HEK293 (cell line): ENCODE data around the gene CCDC178.

Source experiments
- CTCF ChIA-PET: fragments of 350-600 bp; formaldehyde crosslinking; extraction: SDS; loops from one replicate; lab custom pipeline; 2021; ENCODE audit warnings: antibody characterized with exemption; lab: Yijun Ruan, JAX
- POLR2A ChIA-PET: fragments of 300-600 bp; formaldehyde crosslinking; extraction: SDS; loops from one replicate; lab custom pipeline; 2020; ENCODE audit warnings: antibody characterized with exemption, inconsistent platforms; lab: Yijun Ruan, JAX
- H3K27ac ChIP-seq: fragments of 200-500 bp; sonication (Bioruptor generic); 2 replicates; pipeline ENCODE4 v1.5.1; 2014; ENCODE audit warnings: low read depth, low read length, control low read depth, inconsistent platforms; ENCODE audit errors: extremely low read depth
- H3K36me3 ChIP-seq, 2 experiments: fragments of 200-500 bp in 1 of 2; sonication (Bioruptor generic) in 1 of 2; 1 replicate in 1 of 2; 2 replicates in 1 of 2; pipeline ENCODE4 v1.5.1; 2014 to 2017; ENCODE audit warnings: inconsistent platforms in 2 of 2, low read length in 2 of 2; ENCODE audit not compliant: control insufficient read depth in 2 of 2, insufficient read depth in 1 of 2
- H3K4me1 ChIP-seq: fragments of 200-500 bp; sonication (Bioruptor generic); 2 replicates; pipeline ENCODE4 v1.5.1; 2014; ENCODE audit warnings: mild to moderate bottlenecking, low read length, inconsistent platforms; ENCODE audit not compliant: control insufficient read depth, insufficient read depth
- H3K4me3 ChIP-seq: 2 replicates; pipeline ENCODE4 v1.5.1; 2011; ENCODE audit warnings: low read depth, mild to moderate bottlenecking, control low read depth, low read length, moderate library complexity
- H3K9me3 ChIP-seq: fragments of 200-500 bp; sonication (Bioruptor generic); 2 replicates; pipeline ENCODE4 v1.5.1; 2014; ENCODE audit warnings: low read depth, low read length, inconsistent platforms; ENCODE audit not compliant: control insufficient read depth, insufficient read depth
- KLF10 ChIP-seq: fragments of 450-650 bp; IDR thresholded peaks from 2 replicates; pipeline ENCODE4 v1.5.1; 2018; ENCODE audit warnings: missing biosample characterization, mild to moderate bottlenecking, missing genetic modification characterization
- SCRT1 ChIP-seq: fragments of 450-650 bp; formaldehyde crosslinking; IDR thresholded peaks from 2 replicates; pipeline ENCODE4 v1.5.1; 2016; ENCODE audit warnings: missing biosample characterization, missing genetic modification characterization, borderline replicate concordance
- SCRT2 ChIP-seq: fragments of 450-650 bp; formaldehyde crosslinking; IDR thresholded peaks from 2 replicates; pipeline ENCODE4 v1.5.1; 2016; ENCODE audit warnings: missing biosample characterization, missing genetic modification characterization
- SP3 ChIP-seq: fragments of 450-650 bp; formaldehyde crosslinking; IDR thresholded peaks from 2 replicates; pipeline ENCODE4 v1.5.1; 2016; ENCODE audit warnings: missing biosample characterization, missing genetic modification characterization
- TCF7L2 ChIP-seq: IDR thresholded peaks from 2 replicates; pipeline ENCODE4 v1.6.1; 2011; ENCODE audit warnings: low read depth, mild to moderate bottlenecking, inconsistent platforms, low read length, moderate library complexity, borderline replicate concordance
- YY1 ChIP-seq: fragments of 450-650 bp; formaldehyde crosslinking; IDR thresholded peaks from 2 replicates; pipeline ENCODE4 v1.5.1; 2018; ENCODE audit warnings: missing biosample characterization, missing genetic modification characterization
- ZBTB20 ChIP-seq: fragments of 450-650 bp; formaldehyde crosslinking; IDR thresholded peaks from 2 replicates; pipeline ENCODE4 v1.5.1; 2016; ENCODE audit warnings: missing biosample characterization, missing genetic modification characterization
- ZFP69B ChIP-seq: fragments of 450-650 bp; formaldehyde crosslinking; IDR thresholded peaks from 2 replicates; pipeline ENCODE4 v1.5.1; 2016; ENCODE audit warnings: missing biosample characterization, missing genetic modification characterization
- ZNF138 ChIP-seq: fragments of 450-650 bp; formaldehyde crosslinking; IDR thresholded peaks from 2 replicates; pipeline ENCODE4 v1.5.1; 2016; ENCODE audit warnings: missing biosample characterization, missing genetic modification characterization, borderline replicate concordance
- ZNF174 ChIP-seq: fragments of 450-650 bp; formaldehyde crosslinking; IDR thresholded peaks from 2 replicates; pipeline ENCODE4 v1.5.0; 2017; ENCODE audit warnings: missing biosample characterization, mild to moderate bottlenecking, missing genetic modification characterization
- ZNF175 ChIP-seq: fragments of 450-650 bp; formaldehyde crosslinking; IDR thresholded peaks from 2 replicates; pipeline ENCODE4 v1.5.1; 2016; ENCODE audit warnings: missing biosample characterization, missing genetic modification characterization
- ZNF211 ChIP-seq: fragments of 450-650 bp; formaldehyde crosslinking; IDR thresholded peaks from 2 replicates; pipeline ENCODE4 v1.5.1; 2016; ENCODE audit warnings: low read depth, missing biosample characterization, missing genetic modification characterization
- ZNF24 ChIP-seq: fragments of 450-650 bp; formaldehyde crosslinking; IDR thresholded peaks from 2 replicates; pipeline ENCODE4 v1.5.1; 2016; ENCODE audit warnings: missing biosample characterization, missing genetic modification characterization
- ZNF266 ChIP-seq: fragments of 450-650 bp; formaldehyde crosslinking; IDR thresholded peaks from 2 replicates; pipeline ENCODE4 v1.5.1; 2016; ENCODE audit warnings: missing biosample characterization, missing genetic modification characterization, low read depth
- ZNF366 ChIP-seq: fragments of 450-650 bp; formaldehyde crosslinking; conservative IDR thresholded peaks from 2 replicates; pipeline ENCODE4 v1.5.1; 2016; ENCODE audit warnings: missing biosample characterization, missing genetic modification characterization
- ZNF416 ChIP-seq: fragments of 450-650 bp; formaldehyde crosslinking; IDR thresholded peaks from 2 replicates; pipeline ENCODE4 v1.5.1; 2016; ENCODE audit warnings: missing biosample characterization, missing genetic modification characterization
- ZNF514 ChIP-seq: fragments of 450-650 bp; formaldehyde crosslinking; IDR thresholded peaks from 2 replicates; pipeline ENCODE4 v1.5.1; 2016; ENCODE audit warnings: missing biosample characterization, missing genetic modification characterization
- ZNF560 ChIP-seq: fragments of 450-650 bp; formaldehyde crosslinking; IDR thresholded peaks from 2 replicates; pipeline ENCODE4 v1.5.1; 2017; ENCODE audit warnings: missing biosample characterization, missing genetic modification characterization, borderline replicate concordance
- ZNF624 ChIP-seq: fragments of 450-650 bp; formaldehyde crosslinking; IDR thresholded peaks from 2 replicates; pipeline ENCODE4 v1.5.1; 2017; ENCODE audit warnings: missing biosample characterization, missing genetic modification characterization
- ZNF654 ChIP-seq: fragments of 450-650 bp; formaldehyde crosslinking; IDR thresholded peaks from 2 replicates; pipeline ENCODE4 v1.5.1; 2016; ENCODE audit warnings: low read depth, missing biosample characterization, missing genetic modification characterization
- ZNF660 ChIP-seq: fragments of 450-650 bp; IDR thresholded peaks from 2 replicates; pipeline ENCODE4 v1.5.1; 2018; ENCODE audit warnings: missing biosample characterization, mild to moderate bottlenecking, missing genetic modification characterization
- ZNF707 ChIP-seq: fragments of 450-650 bp; formaldehyde crosslinking; IDR thresholded peaks from 2 replicates; pipeline ENCODE4 v1.5.1; 2016; ENCODE audit warnings: missing biosample characterization, missing genetic modification characterization
- ZNF768 ChIP-seq: fragments of 450-650 bp; formaldehyde crosslinking; IDR thresholded peaks from 2 replicates; pipeline ENCODE4 v1.5.1; 2018; ENCODE audit warnings: missing biosample characterization, mild to moderate bottlenecking, missing genetic modification characterization
- ZSCAN16 ChIP-seq: fragments of 450-650 bp; formaldehyde crosslinking; IDR thresholded peaks from 2 replicates; pipeline ENCODE4 v1.5.1; 2016; ENCODE audit warnings: missing biosample characterization, missing genetic modification characterization
- TF ChIP-seq, protein P1 (sequence below): fragments of 450-650 bp; formaldehyde crosslinking; IDR thresholded peaks from 2 replicates; pipeline ENCODE4 v1.5.1; 2016; ENCODE audit warnings: missing biosample characterization, missing genetic modification characterization
- TF ChIP-seq, protein P2 (sequence below): fragments of 450-650 bp; formaldehyde crosslinking; IDR thresholded peaks from 2 replicates; pipeline ENCODE4 v1.5.1; 2016; ENCODE audit warnings: missing biosample characterization, missing genetic modification characterization
- TF ChIP-seq, protein P3 (sequence below): fragments of 450-650 bp; formaldehyde crosslinking; conservative IDR thresholded peaks from 2 replicates; pipeline ENCODE4 v1.5.1; 2016; ENCODE audit warnings: low read depth, missing biosample characterization, missing genetic modification characterization

CCDC178 gene

DNA sequence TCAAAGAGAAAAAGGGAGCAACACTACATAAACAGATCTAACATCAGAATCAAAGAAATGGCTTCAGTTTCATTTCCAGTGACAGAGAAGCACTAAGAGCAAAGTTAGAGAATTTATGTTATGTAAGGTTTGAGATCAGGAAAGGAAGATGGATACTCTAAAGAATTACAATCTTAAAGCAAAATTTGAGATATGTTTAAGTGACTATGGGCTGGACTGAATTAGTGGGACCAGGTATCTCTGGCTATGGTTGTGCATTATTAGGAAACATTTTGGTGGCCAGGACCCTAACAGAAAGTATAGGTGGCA is 208.2 kb downstream of the CCDC178 start (continued):
- TF ChIP-seq ZNF211 (tag by site-specific recombination) (no peak), ZNF266 (tag by site-specific recombination) (no peak), ZBTB20 (tag by site-specific recombination) (no peak; the same call in 1 of the 2 replicates), ZNF514 (tag by site-specific recombination) (no peak), ZNF175 (tag by site-specific recombination) (no peak)
- TF ChIP-seq, all 188 proteins: peak for 2

GRCh38 chr18:33231474-33232317 is 208.8 kb downstream of the CCDC178 start:
- no peaks in the 10 kb centered on the region for H3K9me3 ChIP-seq
- no peak overlapping the region for H3K27ac ChIP-seq
- ChIA-PET POLR2A (no interaction called here), CTCF (interaction anchor here (0.5 to 5.7 kb wide), 69 partner anchors 8 to 1221 kb away, joined by 3 to 51 read pairs (median 4); no protein-coding TSS in a partner anchor)
- H3K4me1 ChIP-seq = no peaks in the 10 kb centered on the region
- H3K36me3 ChIP-seq = no peaks in the 10 kb centered on the region
- TF ChIP-seq SP3 (tag by site-specific recombination) (no peak), ZFP69B (tag by site-specific recombination) (no peak), ZNF768 (tag by site-specific recombination) (no peak), ZBTB20 (tag by site-specific recombination) (peak; percentile 21; the same call in 1 of the 2 replicates), ZNF654 (tag by site-specific recombination) (peak; percentile 90), SCRT2 (tag by site-specific recombination) (peak; percentile 88), TCF7L2 (no peak), YY1 (tag by site-specific recombination) (no peak), ZNF366 (tag by site-specific recombination) (peak; percentile 62), ZNF416 (no peak), SCRT1 (tag by site-specific recombination) (peak; percentile 76), ZNF660 (tag by site-specific recombination) (0 out of 2 replicates have a peak, but pooled peaks have one; percentile 43), ZNF138 (tag by site-specific recombination) (no peak), ZNF175 (tag by site-specific recombination) (no peak), ZNF174 (tag by site-specific recombination) (no peak), KLF10 (no peak), ZNF707 (no peak), ZNF624 (tag by site-specific recombination) (no peak), ZSCAN16 (tag by site-specific recombination) (no peak), ZNF560 (tag by site-specific recombination) (no peak), ZNF24 (tag by site-specific recombination) (no peak)
- TF ChIP-seq, protein P1, sequence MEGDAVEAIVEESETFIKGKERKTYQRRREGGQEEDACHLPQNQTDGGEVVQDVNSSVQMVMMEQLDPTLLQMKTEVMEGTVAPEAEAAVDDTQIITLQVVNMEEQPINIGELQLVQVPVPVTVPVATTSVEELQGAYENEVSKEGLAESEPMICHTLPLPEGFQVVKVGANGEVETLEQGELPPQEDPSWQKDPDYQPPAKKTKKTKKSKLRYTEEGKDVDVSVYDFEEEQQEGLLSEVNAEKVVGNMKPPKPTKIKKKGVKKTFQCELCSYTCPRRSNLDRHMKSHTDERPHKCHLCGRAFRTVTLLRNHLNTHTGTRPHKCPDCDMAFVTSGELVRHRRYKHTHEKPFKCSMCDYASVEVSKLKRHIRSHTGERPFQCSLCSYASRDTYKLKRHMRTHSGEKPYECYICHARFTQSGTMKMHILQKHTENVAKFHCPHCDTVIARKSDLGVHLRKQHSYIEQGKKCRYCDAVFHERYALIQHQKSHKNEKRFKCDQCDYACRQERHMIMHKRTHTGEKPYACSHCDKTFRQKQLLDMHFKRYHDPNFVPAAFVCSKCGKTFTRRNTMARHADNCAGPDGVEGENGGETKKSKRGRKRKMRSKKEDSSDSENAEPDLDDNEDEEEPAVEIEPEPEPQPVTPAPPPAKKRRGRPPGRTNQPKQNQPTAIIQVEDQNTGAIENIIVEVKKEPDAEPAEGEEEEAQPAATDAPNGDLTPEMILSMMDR = peak; percentile 64
- TF ChIP-seq, protein P2, sequence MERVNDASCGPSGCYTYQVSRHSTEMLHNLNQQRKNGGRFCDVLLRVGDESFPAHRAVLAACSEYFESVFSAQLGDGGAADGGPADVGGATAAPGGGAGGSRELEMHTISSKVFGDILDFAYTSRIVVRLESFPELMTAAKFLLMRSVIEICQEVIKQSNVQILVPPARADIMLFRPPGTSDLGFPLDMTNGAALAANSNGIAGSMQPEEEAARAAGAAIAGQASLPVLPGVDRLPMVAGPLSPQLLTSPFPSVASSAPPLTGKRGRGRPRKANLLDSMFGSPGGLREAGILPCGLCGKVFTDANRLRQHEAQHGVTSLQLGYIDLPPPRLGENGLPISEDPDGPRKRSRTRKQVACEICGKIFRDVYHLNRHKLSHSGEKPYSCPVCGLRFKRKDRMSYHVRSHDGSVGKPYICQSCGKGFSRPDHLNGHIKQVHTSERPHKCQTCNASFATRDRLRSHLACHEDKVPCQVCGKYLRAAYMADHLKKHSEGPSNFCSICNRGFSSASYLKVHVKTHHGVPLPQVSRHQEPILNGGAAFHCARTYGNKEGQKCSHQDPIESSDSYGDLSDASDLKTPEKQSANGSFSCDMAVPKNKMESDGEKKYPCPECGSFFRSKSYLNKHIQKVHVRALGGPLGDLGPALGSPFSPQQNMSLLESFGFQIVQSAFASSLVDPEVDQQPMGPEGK (tag by site-specific recombination) = no peak
- TF ChIP-seq, protein P3, sequence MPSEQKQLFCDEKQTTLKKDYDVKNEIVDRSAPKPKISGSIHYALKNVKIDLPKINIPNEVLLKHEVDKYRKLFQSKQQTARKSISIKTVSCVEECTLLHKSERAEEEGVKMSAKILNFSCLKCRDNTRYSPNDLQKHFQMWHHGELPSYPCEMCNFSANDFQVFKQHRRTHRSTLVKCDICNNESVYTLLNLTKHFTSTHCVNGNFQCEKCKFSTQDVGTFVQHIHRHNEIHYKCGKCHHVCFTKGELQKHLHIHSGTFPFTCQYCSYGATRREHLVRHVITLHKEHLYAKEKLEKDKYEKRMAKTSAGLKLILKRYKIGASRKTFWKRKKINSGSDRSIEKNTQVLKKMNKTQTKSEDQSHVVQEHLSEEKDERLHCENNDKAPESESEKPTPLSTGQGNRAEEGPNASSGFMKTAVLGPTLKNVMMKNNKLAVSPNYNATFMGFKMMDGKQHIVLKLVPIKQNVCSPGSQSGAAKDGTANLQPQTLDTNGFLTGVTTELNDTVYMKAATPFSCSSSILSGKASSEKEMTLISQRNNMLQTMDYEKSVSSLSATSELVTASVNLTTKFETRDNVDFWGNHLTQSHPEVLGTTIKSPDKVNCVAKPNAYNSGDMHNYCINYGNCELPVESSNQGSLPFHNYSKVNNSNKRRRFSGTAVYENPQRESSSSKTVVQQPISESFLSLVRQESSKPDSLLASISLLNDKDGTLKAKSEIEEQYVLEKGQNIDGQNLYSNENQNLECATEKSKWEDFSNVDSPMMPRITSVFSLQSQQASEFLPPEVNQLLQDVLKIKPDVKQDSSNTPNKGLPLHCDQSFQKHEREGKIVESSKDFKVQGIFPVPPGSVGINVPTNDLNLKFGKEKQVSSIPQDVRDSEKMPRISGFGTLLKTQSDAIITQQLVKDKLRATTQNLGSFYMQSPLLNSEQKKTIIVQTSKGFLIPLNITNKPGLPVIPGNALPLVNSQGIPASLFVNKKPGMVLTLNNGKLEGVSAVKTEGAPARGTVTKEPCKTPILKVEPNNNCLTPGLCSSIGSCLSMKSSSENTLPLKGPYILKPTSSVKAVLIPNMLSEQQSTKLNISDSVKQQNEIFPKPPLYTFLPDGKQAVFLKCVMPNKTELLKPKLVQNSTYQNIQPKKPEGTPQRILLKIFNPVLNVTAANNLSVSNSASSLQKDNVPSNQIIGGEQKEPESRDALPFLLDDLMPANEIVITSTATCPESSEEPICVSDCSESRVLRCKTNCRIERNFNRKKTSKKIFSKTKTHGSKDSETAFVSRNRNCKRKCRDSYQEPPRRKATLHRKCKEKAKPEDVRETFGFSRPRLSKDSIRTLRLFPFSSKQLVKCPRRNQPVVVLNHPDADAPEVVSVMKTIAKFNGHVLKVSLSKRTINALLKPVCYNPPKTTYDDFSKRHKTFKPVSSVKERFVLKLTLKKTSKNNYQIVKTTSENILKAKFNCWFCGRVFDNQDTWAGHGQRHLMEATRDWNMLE = no peak
- no peak overlapping the region for H3K4me3 ChIP-seq
